ENCODE measurements around the gene PTMS. TPM values are rescaled to one million over a fixed set of nuclear protein-coding genes. Genes with fewer than 3 reads are reported as not detected.
"Not testable (repeated sequence)": the region's sequence is repeated elsewhere in the genome, so short reads cannot be mapped to it uniquely, and the experiment has no call there.

Gene PTMS
- 100 to 1,000 TPM; 164 to 189 TPM for total RNA-seq
- long read RNA-seq, partial matches to known transcripts = 3 of 8 reads
- long read RNA-seq, other reads (novel, unspliced or antisense) = 5 of 8 reads

DNA sequence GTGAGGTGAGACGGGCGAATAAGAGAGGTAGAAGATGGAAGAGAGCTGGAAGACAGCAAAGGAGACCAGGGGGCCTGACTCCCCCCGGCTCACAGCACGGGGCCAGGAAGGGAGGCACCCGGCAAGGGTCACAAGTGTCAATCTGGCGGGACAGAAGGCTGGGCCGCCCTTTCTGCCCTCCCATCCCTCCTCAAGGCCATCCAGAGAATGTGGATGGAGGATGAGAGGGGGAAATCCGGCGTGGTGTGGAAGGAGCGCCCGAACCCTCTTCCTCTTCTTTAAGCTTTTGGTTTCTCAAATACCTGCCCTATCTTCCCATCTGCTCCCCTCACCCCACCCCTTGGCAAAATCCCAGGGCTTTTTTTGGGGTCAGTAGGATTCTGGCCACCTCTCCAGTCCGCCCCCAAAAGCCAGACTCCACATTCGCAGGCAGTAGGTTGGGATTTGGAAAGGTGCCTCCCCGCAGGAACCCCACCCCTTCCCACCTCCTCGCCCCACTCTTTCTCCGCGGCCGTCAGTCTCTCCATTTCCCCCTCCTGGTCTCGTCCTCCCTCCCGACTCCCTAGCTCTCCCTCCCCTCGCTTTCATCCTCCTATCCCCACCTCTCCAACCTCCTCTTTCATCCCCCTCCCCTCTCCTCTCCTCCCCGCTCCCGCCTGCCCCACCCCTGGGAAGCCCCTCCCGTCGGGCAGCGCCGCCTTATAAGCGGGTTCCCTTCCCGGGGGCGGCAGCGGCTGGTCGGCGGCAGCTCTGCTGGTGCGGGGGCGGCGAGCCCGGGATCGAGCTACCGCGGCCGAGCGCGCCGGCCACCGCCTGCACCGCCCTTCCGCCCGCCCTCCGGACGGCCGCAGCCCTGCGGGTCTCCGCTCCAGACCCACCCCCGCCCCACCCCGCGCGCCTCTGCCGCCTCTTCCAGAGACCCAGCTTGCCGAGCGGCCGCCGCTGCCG, at the start of gene PTMS:
TSS of gene PTMS (plus strand) at position 730 of the 948 bp plus-strand sequence. CDS start 343 bp downstream, outside the sequence.
- DNase-seq = peak; percentile 85
- peak; percentile 38 to 70 for ATAC-seq
- intact Hi-C loops (cut with DNase I) = no loop called here

GRCh38 chr12:6716874-6717437, 49.2 kb upstream of the PTMS start:
- intact Hi-C loops (cut with DNase I) = no loop called here
- ATAC-seq (no peak), DNase-seq (no peak)

DNA sequence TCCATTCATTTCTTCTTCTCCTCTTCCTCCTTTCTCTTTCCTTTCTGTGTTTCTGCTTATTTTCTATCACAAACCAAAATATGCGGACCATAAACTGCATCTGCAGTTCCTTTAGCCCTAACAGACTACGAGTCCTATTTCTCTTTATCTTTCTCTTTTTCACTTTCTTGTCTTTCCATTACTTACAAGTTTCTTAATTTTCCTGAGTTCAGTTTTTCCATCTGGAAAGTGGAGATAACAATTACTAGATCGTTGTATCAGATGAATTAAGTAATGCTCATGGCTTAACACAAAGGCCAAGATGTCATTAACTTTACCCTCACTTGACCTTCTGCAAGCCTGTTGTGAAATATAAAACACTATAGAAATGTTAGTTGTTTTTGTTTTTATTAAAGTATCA, 43.3 kb upstream of the PTMS start:
- DNase-seq = no peak
- ATAC-seq = no peak
- intact Hi-C loops (cut with DNase I) = no loop called here

- DNase-seq (peak; percentile 99), ATAC-seq (peak; percentile 98 to 99)
- intact Hi-C loops (cut with DNase I) = loop anchor here in 1 of 2 donors (2.0 kb wide), 1 partner anchor 61 kb away; the partner anchor contains the start of gene ING4
These were observed 42.4 kb upstream of the PTMS start, which contains the start of gene COPS7A for GRCh38 chr12:6723607-6724408. Gene COPS7A (plus strand): TSS chr12:6724046. CDS start chr12:6724657, 611 bp downstream.

GRCh38 chr12:6724409-6724797, 41.8 kb upstream of the PTMS start:
- intact Hi-C loops (cut with DNase I) = loop anchor here in 1 of 2 donors (2.0 kb wide), 1 partner anchor 62 kb away; the partner anchor contains the start of gene ING4
- DNase-seq (no peak), ATAC-seq (peak; percentile 7 to 23)

DNA sequence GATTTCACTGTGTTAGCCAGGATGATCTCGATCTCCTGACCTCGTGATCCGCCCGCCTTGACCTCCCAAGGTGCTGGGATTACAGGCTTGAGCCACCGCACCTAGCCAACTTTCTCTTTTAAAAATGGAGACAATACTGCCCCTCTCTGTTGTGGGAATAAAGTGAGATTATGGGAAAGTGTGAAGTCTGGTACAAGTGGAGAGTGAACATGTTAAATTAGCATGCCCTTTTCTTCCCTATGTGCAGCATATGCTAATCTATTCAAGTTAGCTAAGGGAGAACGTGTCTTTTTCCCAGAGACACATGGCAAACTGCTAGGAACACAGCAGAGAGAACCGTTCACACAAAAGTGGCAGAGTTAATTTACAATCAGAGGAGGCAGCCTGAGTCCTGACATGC, 40.8 kb upstream of the PTMS start:
- no peak for ATAC-seq
- intact Hi-C loops (cut with DNase I) = loop anchor here in 1 of 2 donors (2.0 kb wide), 1 partner anchor 63 kb away; the partner anchor contains the start of gene ING4
- no peak for DNase-seq

GRCh38 chr12:6729186-6729585, 37.0 kb upstream of the PTMS start:
- intact Hi-C loops (cut with DNase I) = no loop called here
- ATAC-seq = no peak
- DNase-seq = no peak

- ATAC-seq = no peak
- intact Hi-C loops (cut with DNase I) = loop anchor here in 1 of 2 donors (5.0 kb wide), 1 partner anchor 47 kb away; no protein-coding TSS in a partner anchor
- no peak for DNase-seq
These were observed 36.0 kb upstream of the PTMS start for GRCh38 chr12:6730169-6730568.

DNA sequence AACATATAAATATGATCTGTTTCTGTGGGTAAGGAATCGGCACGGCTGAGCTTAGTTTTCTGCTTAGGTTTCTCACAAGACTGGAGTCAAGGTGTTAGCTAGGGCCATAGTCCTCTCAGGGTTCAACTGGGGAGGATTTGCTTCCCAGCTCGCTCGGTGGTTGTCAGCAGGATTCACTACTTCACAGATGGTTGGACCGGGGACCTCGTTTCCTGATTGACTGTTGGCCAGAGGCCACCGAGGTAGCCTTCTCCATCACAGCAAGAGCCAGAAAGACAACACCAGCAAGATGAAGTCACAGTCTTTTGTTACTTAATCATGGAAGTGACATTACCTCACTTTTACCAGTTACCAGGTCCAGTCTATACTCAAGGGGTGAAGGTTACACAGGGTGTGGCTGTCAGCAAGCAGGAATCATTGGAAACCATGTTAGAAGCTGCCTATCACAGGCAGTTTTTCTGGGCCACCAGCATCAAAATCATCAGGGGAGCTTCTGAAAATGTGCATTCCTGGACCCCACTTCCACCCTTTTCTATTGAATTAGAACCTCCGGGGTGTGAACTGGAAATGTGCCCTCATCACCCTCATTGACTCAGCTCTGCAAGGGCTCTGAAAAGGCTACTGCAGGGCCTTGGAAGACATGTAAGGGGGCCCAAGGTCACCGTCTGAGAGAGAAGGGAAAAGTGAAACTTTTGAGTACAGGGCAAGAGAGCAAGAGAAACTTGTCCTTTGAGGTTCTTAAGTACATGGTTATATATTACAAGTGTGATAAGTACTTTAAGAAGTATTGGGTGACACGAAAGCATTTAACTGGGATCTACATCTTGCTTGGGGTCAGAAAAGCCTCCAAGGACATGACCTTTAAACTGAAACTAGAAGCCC, 31.4 kb upstream of the PTMS start:
- DNase-seq = no peak
- ATAC-seq = no peak
- intact Hi-C loops (cut with DNase I) = loop anchor here (5.0 kb wide), 1 partner anchor 43 kb away; no protein-coding TSS in a partner anchor

DNA sequence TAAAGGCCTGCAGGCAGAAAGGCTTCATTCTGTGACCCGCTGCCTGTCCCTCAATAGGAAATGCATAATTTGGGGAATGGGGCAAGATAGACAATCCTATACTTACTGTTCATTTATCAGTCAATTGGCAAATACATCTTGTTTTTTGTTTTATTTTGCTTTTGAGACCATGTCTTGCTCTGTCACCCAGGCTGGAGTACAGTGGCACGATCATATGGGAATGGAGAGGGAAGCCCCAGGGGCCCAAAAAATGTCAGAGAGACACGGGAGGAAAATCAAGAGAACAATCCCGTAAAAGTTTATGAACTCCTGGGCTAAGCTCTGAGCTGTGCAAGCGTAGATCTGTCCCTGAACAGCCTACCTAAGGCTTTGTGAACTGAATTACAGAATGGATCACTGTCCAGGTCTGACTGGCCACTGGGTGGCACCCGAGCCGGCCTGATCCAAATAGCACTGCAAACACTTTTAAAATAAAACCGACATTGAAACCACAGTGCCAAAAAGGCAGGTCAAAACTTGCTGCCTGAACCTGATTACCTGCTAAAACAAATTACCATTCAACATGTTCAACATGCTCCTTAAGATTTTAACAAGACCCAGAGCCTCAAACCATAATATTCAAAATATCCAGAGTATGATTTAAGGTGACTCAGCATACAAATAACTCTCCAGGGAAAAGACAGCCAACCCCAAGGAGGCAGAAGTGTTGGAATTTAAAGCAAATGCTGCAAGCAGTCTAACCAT, 30.5 kb upstream of the PTMS start:
- ATAC-seq (peak; percentile 90 to 93), DNase-seq (peak; percentile 71)
- intact Hi-C loops (cut with DNase I) = loop anchor here in 1 of 2 donors (5.0 kb wide), 1 partner anchor 42 kb away; no protein-coding TSS in a partner anchor

DNA sequence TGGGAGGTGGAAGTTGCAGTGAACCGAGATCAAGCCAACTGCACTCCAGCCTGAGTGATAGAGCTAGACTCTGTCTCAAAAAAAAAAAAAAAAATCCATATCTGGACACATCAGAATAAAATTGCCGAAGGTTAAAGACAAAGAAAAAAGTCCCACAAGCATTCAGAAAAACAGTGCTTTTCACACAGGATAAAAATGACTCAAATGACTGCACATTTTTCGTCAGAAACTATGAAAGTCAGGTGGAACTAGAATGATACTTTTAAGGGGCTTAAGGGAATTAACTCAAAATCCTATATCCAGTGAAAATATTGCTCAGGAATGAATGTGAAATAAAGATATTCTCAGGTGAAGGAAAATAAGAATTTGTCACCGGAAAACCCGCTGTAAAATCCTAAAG, 29.4 kb upstream of the PTMS start:
- intact Hi-C loops (cut with DNase I) = loop anchor here in 1 of 2 donors (5.0 kb wide), 1 partner anchor 41 kb away; no protein-coding TSS in a partner anchor
- no peak for ATAC-seq
- DNase-seq = no peak

GRCh38 chr12:6742080-6742479, 24.1 kb upstream of the PTMS start:
- ATAC-seq; intact Hi-C loops (cut with DNase I); DNase-seq: not testable (repeated sequence)

GRCh38 chr12:6742834-6743233, 23.3 kb upstream of the PTMS start:
- DNase-seq = no peak
- no peak for ATAC-seq
- intact Hi-C loops (cut with DNase I) = no loop called here

DNA sequence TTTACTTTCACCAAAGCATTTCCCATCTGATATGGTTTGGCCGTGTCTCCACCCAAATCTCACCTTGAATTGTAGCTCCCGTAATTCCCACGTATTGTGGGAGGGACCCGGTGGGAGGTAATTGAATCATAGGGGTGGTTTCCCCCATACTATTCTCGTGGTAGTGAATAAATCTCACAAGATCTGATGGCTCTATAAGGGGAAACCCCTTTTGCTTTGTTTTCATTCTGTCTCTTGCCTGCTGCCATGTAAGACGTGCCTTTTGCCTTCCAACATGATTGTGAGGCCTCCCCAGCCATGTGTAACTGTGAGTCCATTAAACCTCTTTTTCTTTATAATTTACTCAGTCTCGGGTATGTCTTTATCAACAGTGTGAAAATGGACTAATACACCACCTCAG, 22.9 kb upstream of the PTMS start:
- intact Hi-C loops (cut with DNase I); DNase-seq; ATAC-seq: not testable (repeated sequence)

DNA sequence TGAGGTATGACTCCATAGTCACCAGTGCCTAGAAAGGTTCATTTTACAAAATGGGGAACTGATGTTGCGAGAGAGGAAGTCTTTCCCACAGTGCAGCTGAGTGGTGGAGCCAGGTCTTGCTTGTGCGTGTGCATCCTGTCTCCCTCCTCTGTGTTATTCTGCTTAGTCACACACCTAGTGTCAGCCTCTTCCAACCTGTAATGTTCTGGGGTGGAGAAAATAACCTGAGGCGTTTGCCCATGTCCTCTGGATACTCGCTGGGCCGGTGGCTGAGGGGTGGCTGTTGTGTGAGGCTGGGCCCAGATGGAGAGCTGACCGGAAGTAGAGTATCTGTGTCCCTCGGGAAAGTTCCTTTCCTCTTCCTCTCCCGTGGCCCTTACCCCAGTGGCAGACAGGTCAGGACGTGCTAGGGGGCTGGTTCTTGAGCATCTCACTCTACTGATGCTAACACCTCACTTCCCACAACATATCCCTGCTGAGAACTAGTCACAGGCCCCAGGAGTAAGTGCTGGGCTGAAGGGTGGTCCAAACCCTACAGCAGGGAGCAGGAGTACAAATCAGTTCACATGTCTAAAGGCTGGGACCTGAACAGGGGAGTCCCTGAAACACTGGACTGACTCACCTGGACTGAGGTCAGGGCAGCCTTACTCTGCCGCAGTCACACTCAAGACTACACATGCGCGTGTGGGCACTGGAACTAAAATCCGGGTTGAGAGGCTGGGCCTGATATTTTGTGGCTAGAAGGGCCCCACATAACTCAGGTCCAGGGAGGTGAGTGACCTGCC, 20.2 kb upstream of the PTMS start:
- intact Hi-C loops (cut with DNase I) = no loop called here
- DNase-seq (no peak), ATAC-seq (peak; percentile 34 to 38)

DNA sequence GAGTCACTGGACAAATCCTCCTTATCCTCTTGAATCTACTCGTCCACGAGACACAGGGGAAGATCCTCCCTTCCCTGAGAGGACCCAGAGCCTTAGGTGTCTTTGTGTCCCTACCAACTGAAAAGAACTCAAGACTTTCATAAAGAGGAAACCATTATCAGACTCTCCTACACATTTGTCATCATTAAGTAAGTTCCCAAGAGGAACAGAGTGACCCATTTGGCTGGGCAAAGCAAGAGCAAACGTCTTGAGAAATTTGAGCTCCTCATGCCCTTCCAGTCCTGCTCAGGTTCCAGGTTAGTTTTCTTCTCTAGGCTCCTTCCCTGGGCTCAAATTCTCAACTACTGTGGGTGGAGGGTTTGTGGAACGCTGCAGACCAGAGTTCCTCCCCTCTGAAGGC, 18.9 kb upstream of the PTMS start:
- intact Hi-C loops (cut with DNase I) = no loop called here
- DNase-seq (no peak), ATAC-seq (no peak)

All from left cardiac atrium (tissue), 4 donors.